MM.1S (cell line): ENCODE data around the gene TBKBP1.

Source experiments
- CTCF ChIP-seq: fragments of 300-600 bp; sonication (generic); IDR thresholded peaks from 2 replicates; pipeline ENCODE4 v1.5.1; 2016; ENCODE audit warnings: antibody characterized with exemption, low read length, mixed read lengths
- EZH2 ChIP-seq: fragments of 300-600 bp; sonication (generic); optimal IDR thresholded peaks from 2 replicates; pipeline ENCODE3; 2017; ENCODE audit warnings: low read depth, mild to moderate bottlenecking, antibody characterized with exemption, low read length, mixed read lengths
- EZH2phosphoT487 ChIP-seq: fragments of 300-600 bp; sonication (generic); IDR thresholded peaks from 2 replicates; pipeline ENCODE4 v1.6.1; 2018; ENCODE audit warnings: antibody characterized with exemption, low read length

DNA sequence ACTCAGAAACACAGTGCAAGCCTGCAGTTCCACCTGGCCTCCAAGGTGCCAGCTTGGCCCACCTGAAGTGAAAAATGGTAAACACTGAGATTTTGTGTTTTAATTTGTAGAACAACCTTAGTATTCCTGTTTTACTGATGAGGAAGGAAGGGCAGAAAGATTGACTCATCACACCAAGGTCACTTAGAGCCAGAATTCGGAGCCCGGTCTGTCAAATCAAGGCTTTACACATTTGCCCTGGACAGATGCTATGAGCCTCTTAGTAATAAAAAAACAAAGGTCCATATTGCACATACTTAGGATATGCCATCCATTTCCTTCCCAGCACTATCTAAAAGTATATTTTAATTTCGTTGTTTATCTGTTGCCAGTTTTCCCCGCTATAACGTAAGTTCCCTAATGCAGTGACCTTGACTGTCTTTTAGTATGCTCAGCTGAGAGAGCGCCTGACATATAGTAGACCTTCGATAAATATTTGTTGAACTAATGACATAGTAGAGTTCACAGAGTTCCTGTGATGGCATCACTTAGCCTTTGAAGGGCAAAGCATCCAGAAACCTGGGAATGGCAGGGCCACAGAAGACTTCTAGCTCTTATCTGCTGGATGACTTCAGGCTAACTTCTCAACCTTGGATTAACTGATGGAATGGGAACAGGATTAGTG, 7.2 kb upstream of the TBKBP1 start:
- no peak for TF ChIP-seq CTCF
- TF ChIP-seq EZH2: no peak
- TF ChIP-seq EZH2phosphoT487: no peak
